Measurements from ENCODE around the gene DNLZ. TPM values are rescaled to one million over a fixed set of nuclear protein-coding genes. Genes with fewer than 3 reads are reported as not detected.

Gene DNLZ
- total and polyA plus RNA-seq, 9 of the 15 experiments (the other 6 are each of a cell fraction or from before 2014, with no cell fraction given) = 0.17 to 44.6 (median 3.4) TPM

DNA sequence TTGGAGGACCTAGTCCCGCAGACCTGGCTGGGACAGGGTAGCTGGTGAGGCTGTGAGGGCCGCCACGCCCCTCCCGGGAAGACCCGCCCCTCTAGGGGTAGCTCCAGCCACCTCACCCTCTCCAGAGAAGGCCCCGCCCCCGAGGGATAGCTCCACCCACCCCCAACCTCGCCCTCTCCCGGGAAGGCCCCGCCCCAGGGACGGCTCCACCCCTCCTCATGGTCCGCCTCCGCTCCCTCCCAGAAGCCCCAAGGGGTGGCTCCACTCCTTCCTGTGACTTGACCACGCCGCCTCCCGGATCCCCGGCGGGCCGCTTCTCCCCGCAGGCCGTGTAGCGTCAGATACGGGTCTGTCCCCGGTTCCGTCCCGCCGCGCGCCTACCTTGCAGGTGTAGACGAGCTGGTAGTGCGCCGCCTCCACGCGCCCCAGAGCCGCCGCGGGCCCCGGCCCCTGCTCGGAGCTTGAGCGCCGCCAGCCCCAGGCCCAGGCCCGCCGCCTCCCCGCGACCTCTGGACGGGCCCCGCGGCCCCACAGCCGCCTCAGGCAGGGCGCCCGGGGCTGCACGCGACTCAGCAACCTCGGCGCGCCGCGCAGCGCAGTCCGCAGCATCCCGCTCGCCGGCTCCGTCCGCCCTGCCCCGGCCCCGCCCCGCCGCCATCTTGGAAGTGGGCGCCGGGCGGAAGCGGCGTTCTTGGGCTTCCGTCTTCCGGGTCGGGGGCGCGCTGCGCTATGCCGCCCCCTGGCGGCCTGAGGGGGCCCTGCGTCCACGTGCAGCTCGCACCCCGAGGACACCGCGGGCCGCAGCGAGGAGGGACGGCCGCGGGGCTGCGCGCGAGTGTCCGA, at the start of gene DNLZ (continued):
- TF ChIP-seq ETS2 (tag; IDR thresholded peaks at IDR 0.05; ENCODE audit: borderline replicate concordance, poor library complexity, severe bottlenecking) = peak; percentile 75
- peak; percentile 99 for TF ChIP-seq GATAD2B (IDR thresholded peaks at IDR 0.05; ENCODE audit: borderline replicate concordance)
- peak; percentile 93 to 94 for TF ChIP-seq MAZ (CRISPR knock-in tag; conservative IDR thresholded peaks at IDR 0.05 in 1 of 2, IDR thresholded peaks at IDR 0.05 in 1 of 2)
- TF ChIP-seq, protein P1, sequence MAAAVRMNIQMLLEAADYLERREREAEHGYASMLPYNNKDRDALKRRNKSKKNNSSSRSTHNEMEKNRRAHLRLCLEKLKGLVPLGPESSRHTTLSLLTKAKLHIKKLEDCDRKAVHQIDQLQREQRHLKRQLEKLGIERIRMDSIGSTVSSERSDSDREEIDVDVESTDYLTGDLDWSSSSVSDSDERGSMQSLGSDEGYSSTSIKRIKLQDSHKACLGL (CRISPR knock-in tag; IDR thresholded peaks at IDR 0.05; ENCODE audit: borderline replicate concordance, poor library complexity, severe bottlenecking) = peak; percentile 56
- no peak for TF ChIP-seq ZNF75A (CRISPR knock-in tag; IDR thresholded peaks at IDR 0.05)
- TF ChIP-seq SREBF1 (IDR thresholded peaks at IDR 0.05; ENCODE audit: borderline replicate concordance, low read depth, low read length) = no peak
- TF ChIP-seq ZFX (CRISPR knock-in tag; IDR thresholded peaks at IDR 0.05) = peak; percentile 87
- TF ChIP-seq NONO (IDR thresholded peaks at IDR 0.05; ENCODE audit: low read depth in 2 of 2, low read length in 1 of 2) = peak; percentile 73 to 90
- 0 out of 2 replicates have a peak, but pooled peaks have one; percentile 33 for TF ChIP-seq HDGF (IDR thresholded peaks at IDR 0.05)
- peak; percentile 12 for TF ChIP-seq ZFP36 (IDR thresholded peaks at IDR 0.05; ENCODE audit: low read depth, low read length, partially characterized antibody)
- TF ChIP-seq E2F4 (CRISPR knock-in tag; IDR thresholded peaks at IDR 0.05; ENCODE audit: low read depth) = peak; percentile 65; the same call in 1 of the 2 replicates
- peak; percentile 55 for TF ChIP-seq NEUROD1 (IDR thresholded peaks at IDR 0.05; ENCODE audit: borderline replicate concordance, low read depth, low read length, partially characterized antibody)
- no peak for TF ChIP-seq PTBP1 (IDR thresholded peaks at IDR 0.05; ENCODE audit: low read depth, low read length)
- 0 out of 2 replicates have a peak, but pooled peaks have one; percentile 63 for TF ChIP-seq KLF13 (tag; IDR thresholded peaks at IDR 0.05; ENCODE audit: borderline replicate concordance, low read depth)
- TF ChIP-seq HNRNPLL (IDR thresholded peaks at IDR 0.05; ENCODE audit: low read depth, low read length, poor library complexity, severe bottlenecking) = no peak
- peak in 1 of 2 experiments; percentile 60; a peak in 1 of 4 replicates for TF ChIP-seq RCOR1 (IDR thresholded peaks at IDR 0.05; ENCODE audit: borderline replicate concordance in 1 of 2, low read depth in 2 of 2, low read length in 2 of 2)
- TF ChIP-seq, protein P2, sequence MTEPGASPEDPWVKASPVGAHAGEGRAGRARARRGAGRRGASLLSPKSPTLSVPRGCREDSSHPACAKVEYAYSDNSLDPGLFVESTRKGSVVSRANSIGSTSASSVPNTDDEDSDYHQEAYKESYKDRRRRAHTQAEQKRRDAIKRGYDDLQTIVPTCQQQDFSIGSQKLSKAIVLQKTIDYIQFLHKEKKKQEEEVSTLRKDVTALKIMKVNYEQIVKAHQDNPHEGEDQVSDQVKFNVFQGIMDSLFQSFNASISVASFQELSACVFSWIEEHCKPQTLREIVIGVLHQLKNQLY (CRISPR knock-in tag; conservative IDR thresholded peaks at IDR 0.05) = 0 out of 4 replicates have a peak, but pooled peaks of 1 of the 2 experiments have one; percentile 76
- TF ChIP-seq ZNF778 (CRISPR knock-in tag; IDR thresholded peaks at IDR 0.05) = no peak
- peak; percentile 72; the same call in 1 of the 2 replicates for TF ChIP-seq ZNF174 (CRISPR knock-in tag; IDR thresholded peaks at IDR 0.05)
- TF ChIP-seq KAT2B (IDR thresholded peaks at IDR 0.05; ENCODE audit: low read depth, low read length) = no peak
- TF ChIP-seq U2AF1 (optimal IDR thresholded peaks at IDR 0.05; ENCODE audit: low read depth, low read length) = peak; percentile 99
- TF ChIP-seq DPF2 (IDR thresholded peaks at IDR 0.05) = no peak
- TF ChIP-seq ELF4 (CRISPR knock-in tag; IDR thresholded peaks at IDR 0.05) = peak; percentile 94

All from K562 (cell line).